Measurements from ENCODE around the gene MEGF6. TPM values are rescaled to one million over a fixed set of nuclear protein-coding genes. Genes with fewer than 3 reads are reported as not detected.

The MEGF6 gene, protein sequence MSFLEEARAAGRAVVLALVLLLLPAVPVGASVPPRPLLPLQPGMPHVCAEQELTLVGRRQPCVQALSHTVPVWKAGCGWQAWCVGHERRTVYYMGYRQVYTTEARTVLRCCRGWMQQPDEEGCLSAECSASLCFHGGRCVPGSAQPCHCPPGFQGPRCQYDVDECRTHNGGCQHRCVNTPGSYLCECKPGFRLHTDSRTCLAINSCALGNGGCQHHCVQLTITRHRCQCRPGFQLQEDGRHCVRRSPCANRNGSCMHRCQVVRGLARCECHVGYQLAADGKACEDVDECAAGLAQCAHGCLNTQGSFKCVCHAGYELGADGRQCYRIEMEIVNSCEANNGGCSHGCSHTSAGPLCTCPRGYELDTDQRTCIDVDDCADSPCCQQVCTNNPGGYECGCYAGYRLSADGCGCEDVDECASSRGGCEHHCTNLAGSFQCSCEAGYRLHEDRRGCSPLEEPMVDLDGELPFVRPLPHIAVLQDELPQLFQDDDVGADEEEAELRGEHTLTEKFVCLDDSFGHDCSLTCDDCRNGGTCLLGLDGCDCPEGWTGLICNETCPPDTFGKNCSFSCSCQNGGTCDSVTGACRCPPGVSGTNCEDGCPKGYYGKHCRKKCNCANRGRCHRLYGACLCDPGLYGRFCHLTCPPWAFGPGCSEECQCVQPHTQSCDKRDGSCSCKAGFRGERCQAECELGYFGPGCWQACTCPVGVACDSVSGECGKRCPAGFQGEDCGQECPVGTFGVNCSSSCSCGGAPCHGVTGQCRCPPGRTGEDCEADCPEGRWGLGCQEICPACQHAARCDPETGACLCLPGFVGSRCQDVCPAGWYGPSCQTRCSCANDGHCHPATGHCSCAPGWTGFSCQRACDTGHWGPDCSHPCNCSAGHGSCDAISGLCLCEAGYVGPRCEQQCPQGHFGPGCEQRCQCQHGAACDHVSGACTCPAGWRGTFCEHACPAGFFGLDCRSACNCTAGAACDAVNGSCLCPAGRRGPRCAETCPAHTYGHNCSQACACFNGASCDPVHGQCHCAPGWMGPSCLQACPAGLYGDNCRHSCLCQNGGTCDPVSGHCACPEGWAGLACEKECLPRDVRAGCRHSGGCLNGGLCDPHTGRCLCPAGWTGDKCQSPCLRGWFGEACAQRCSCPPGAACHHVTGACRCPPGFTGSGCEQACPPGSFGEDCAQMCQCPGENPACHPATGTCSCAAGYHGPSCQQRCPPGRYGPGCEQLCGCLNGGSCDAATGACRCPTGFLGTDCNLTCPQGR (N-terminal part only)
- total RNA-seq: 100 to 1,000 TPM in 1 of 4 donors, 10 to 100 TPM in 3; 66.7 to 120 (median 74.5) TPM

DNA sequence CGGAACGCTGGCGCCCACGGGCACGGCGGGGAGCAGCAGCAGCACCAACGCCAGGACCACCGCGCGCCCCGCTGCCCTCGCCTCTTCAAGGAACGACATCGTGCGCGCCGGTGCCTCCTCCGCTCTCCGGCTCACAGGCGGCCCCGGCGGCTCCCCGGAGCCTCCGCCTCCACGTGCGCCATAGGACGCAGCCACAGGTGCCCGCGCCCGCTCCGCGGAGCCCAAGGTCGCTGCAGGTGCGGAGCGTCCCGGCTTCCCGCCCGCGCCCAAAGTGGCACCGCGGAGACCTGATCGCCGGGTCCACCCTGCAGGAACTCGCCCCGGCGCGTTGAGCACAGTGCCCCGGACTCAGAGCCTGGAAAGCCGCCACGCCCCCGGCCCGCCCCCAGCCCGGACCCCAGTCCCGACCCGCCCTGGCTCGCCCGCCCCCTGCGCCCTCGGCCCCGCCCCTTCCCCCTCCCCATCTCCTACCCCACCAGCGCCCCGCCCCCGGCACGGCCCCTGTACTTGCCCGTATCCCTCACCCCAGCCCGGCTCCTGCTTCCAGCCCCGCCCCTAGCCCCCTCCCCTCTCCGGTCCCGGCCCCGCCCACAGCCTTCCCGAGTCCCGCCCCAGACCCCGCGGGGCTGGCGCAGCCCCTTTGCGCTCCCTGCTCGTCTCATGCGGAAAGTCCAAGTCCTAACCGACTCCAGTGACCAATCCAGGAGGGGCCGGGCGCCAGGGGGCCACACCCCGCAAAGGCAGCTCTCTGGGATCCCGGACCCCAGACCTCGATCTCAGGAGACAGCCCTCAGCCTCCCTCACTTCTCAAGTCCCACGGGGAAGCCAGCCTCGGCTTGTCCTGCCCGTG is at the start of gene MEGF6:
MEGF6 (minus strand) TSS at position 339 of the 850 bp plus-strand sequence; CDS start at position 99, 240 bp downstream.
- TF ChIP-seq, protein P1, sequence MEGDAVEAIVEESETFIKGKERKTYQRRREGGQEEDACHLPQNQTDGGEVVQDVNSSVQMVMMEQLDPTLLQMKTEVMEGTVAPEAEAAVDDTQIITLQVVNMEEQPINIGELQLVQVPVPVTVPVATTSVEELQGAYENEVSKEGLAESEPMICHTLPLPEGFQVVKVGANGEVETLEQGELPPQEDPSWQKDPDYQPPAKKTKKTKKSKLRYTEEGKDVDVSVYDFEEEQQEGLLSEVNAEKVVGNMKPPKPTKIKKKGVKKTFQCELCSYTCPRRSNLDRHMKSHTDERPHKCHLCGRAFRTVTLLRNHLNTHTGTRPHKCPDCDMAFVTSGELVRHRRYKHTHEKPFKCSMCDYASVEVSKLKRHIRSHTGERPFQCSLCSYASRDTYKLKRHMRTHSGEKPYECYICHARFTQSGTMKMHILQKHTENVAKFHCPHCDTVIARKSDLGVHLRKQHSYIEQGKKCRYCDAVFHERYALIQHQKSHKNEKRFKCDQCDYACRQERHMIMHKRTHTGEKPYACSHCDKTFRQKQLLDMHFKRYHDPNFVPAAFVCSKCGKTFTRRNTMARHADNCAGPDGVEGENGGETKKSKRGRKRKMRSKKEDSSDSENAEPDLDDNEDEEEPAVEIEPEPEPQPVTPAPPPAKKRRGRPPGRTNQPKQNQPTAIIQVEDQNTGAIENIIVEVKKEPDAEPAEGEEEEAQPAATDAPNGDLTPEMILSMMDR (IDR thresholded peaks at IDR 0.05): no peak
- TF ChIP-seq POLR2A (IDR thresholded peaks at IDR 0.05): no peak
- TF ChIP-seq EP300 (IDR thresholded peaks at IDR 0.05): no peak
- peak within 1 kb of the TSS; percentile 50 for H3K4me3 ChIP-seq
- no peaks in the 10 kb centered on the region for H3K9me3 ChIP-seq
- 0% methylated on average over 19 of the region's 87 CpGs for WGBS
- H3K27ac ChIP-seq: no peak within 1 kb of the TSS
- H3K27me3 ChIP-seq: peaks cover 33% of the 10 kb centered on the region
- DNase-seq (ENCODE audit: low spot score in 2 of 2): peak in 1 of 2 donors; percentile 80
- peaks cover 23% of the 10 kb centered on the region for H3K4me1 ChIP-seq
- H3K36me3 ChIP-seq: no peaks in the 10 kb centered on the region

DNA sequence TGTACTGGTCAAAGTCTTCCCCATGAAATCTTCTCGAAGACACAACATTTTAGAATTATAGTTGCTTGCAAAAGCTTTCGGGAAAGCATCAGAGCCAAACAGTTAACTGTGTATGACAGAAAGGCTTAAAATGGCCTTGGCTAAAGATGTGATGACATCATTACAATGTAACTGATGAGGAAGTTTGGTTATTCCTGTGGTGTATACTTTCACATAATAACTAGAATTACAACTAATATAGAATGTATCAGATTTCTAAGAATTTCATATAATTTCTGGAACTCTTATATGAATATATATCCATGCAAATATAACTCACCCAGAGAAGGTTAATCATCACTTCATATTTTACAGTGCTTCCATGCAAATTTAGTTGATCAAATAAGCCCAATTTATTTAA is 49.4 kb upstream of the MEGF6 start:
- TF ChIP-seq, protein P1 (IDR thresholded peaks at IDR 0.05): no peak
- TF ChIP-seq POLR2A (IDR thresholded peaks at IDR 0.05) (no peak), EP300 (IDR thresholded peaks at IDR 0.05) (no peak)
- H3K27ac ChIP-seq: no peak overlapping the region
- no peak for DNase-seq (ENCODE audit: low spot score in 2 of 2)
- peaks cover 7% of the 10 kb centered on the region for H3K4me1 ChIP-seq
- no peaks in the 10 kb centered on the region for H3K9me3 ChIP-seq
- H3K27me3 ChIP-seq: peaks cover 38% of the 10 kb centered on the region
- H3K36me3 ChIP-seq: no peaks in the 10 kb centered on the region
- 81% methylated on average over 2 of the region's 2 CpGs for WGBS
- H3K4me3 ChIP-seq: no peak overlapping the region

DNA sequence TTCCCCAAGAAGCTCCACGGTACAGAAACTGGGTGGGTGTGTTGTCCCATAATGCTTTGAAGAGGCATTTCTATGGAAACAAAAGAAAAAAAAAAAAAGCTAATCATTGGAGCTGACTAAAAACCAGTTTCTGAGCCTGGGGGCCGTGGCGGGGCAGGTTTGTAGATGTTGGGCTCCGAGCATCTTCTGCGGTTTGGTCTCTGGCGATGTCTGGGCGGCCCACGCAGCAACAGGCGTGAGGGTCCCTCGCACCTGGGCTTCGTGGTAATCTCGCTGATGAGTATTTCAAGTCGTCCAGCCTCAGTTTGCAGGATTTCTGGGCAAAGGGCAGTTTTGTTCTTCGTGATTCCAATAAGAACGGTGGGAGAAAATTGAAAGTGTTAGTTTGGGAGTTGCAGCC is 47.8 kb upstream of the MEGF6 start:
- Histone ChIP-seq H3K4me3 (no peak overlapping the region), H3K9me3 (no peaks in the 10 kb centered on the region), H3K27ac (no peak overlapping the region), H3K4me1 (peaks cover 3% of the 10 kb centered on the region), H3K27me3 (peaks cover 52% of the 10 kb centered on the region), H3K36me3 (no peaks in the 10 kb centered on the region)
- TF ChIP-seq, protein P1 (IDR thresholded peaks at IDR 0.05): no peak
- TF ChIP-seq POLR2AphosphoS5 (IDR thresholded peaks at IDR 0.05): no peak
- TF ChIP-seq EP300 (IDR thresholded peaks at IDR 0.05): no peak
- no peak for TF ChIP-seq POLR2A (IDR thresholded peaks at IDR 0.05)
- 76% methylated on average over 15 of the region's 15 CpGs for WGBS
- peak in 1 of 2 donors; percentile 33 for DNase-seq (ENCODE audit: low spot score in 2 of 2)

DNA sequence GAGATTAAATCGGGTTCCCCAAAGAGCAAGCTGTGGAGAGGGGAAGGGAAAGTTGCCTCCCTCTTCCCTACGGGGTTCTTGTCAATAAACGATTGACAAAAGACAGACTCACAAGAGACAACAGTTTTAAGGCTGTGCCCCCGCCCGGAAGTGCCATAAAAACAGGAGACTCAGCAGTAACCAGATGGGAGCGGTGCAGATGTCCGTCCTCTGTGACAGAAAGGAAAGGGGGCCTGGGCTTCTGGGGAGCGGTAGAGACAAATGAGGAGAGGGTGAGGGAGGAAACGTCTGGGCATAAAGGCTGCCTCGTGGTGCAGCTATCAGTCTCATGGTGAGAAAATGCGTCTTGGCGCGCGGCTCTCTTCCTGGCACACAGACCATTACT is 46.9 kb upstream of the MEGF6 start:
- no peak overlapping the region for H3K27ac ChIP-seq
- no peak overlapping the region for H3K4me3 ChIP-seq
- H3K27me3 ChIP-seq: peaks cover 59% of the 10 kb centered on the region

More for the DNA sequence above, 46.9 kb upstream of the MEGF6 start:
- H3K9me3 ChIP-seq: no peaks in the 10 kb centered on the region
- WGBS: 56% methylated on average over 14 of the region's 14 CpGs
- H3K4me1 ChIP-seq: no peaks in the 10 kb centered on the region
- H3K36me3 ChIP-seq: no peaks in the 10 kb centered on the region
- DNase-seq (ENCODE audit: low spot score in 2 of 2): no peak
- TF ChIP-seq, protein P1 (IDR thresholded peaks at IDR 0.05): no peak
- TF ChIP-seq POLR2AphosphoS5 (IDR thresholded peaks at IDR 0.05) (no peak), EP300 (IDR thresholded peaks at IDR 0.05) (no peak), POLR2A (IDR thresholded peaks at IDR 0.05) (no peak)

Data from suprapubic skin (tissue), 4 donors.